MM.1S (cell line): Measurements from ENCODE around the gene TMEM161A.

Experiments used
- DNase-seq: peaks from one replicate; pipeline ENCODE4 v3.0.0-alpha.2; 2015
- H2AFZ ChIP-seq: fragments of 300-600 bp; sonication (generic); 2 replicates; pipeline ENCODE4 v1.6.0; 2016; ENCODE audit warnings: antibody characterized with exemption, low read length
- H3F3A ChIP-seq: fragments of 300-600 bp; sonication (generic); 2 replicates; pipeline ENCODE4 v1.6.1; 2016; ENCODE audit warnings: mild to moderate bottlenecking, antibody characterized with exemption, low read length, moderate library complexity, mixed read lengths; ENCODE audit not compliant: insufficient read depth
- H3K27ac ChIP-seq: fragments of 300-600 bp; sonication (generic); 2 replicates; pipeline ENCODE4 v1.5.1; 2016; ENCODE audit warnings: mild to moderate bottlenecking, low read length
- H3K27me3 ChIP-seq: fragments of 300-600 bp; sonication (generic); replicated peaks from 2 replicates; pipeline ENCODE4 v1.6.0; 2016; ENCODE audit warnings: low read length; ENCODE audit not compliant: insufficient read depth
- H3K36me3 ChIP-seq: fragments of 300-600 bp; sonication (generic); replicated peaks from 2 replicates; pipeline ENCODE4 v1.6.1; 2016; ENCODE audit warnings: mild to moderate bottlenecking, low read length, mixed read lengths; ENCODE audit not compliant: insufficient read depth
- H3K4me1 ChIP-seq: fragments of 300-600 bp; sonication (generic); 2 replicates; pipeline ENCODE4 v1.6.1; 2016; ENCODE audit warnings: low read length, mixed read lengths
- H3K4me2 ChIP-seq: fragments of 300-600 bp; sonication (generic); 2 replicates; pipeline ENCODE4 v1.6.0; 2016; ENCODE audit warnings: low read depth, low read length
- H3K4me3 ChIP-seq: fragments of 300-600 bp; sonication (generic); 2 replicates; pipeline ENCODE4 v1.5.1; 2016; ENCODE audit warnings: low read length, mixed read lengths
- H3K79me2 ChIP-seq: fragments of 300-600 bp; sonication (generic); 2 replicates; pipeline ENCODE4 v1.6.1; 2016; ENCODE audit warnings: mixed run types, low read length, mixed read lengths
- H3K9ac ChIP-seq: fragments of 300-600 bp; sonication (generic); 2 replicates; pipeline ENCODE4 v1.6.1; 2016; ENCODE audit warnings: low read length, mixed read lengths
- H3K9me2 ChIP-seq: fragments of 300-600 bp; sonication (generic); replicated peaks from 2 replicates; pipeline ENCODE4 v1.6.1; 2016; ENCODE audit warnings: mild to moderate bottlenecking, low read length, mixed read lengths; ENCODE audit not compliant: insufficient read depth
- H3K9me3 ChIP-seq: fragments of 300-600 bp; sonication (generic); replicated peaks from 2 replicates; pipeline ENCODE4 v1.6.1; 2016; ENCODE audit warnings: mild to moderate bottlenecking, low read length, mixed read lengths; ENCODE audit not compliant: insufficient read depth
- H4K20me1 ChIP-seq: fragments of 300-600 bp; sonication (generic); 2 replicates; pipeline ENCODE4 v1.6.1; 2016; ENCODE audit warnings: mild to moderate bottlenecking, low read length, moderate library complexity, mixed read lengths; ENCODE audit not compliant: insufficient read depth
- CTCF ChIP-seq: fragments of 300-600 bp; sonication (generic); IDR thresholded peaks from 2 replicates; pipeline ENCODE4 v1.5.1; 2016; ENCODE audit warnings: antibody characterized with exemption, low read length, mixed read lengths
- EZH2 ChIP-seq: fragments of 300-600 bp; sonication (generic); optimal IDR thresholded peaks from 2 replicates; pipeline ENCODE3; 2017; ENCODE audit warnings: low read depth, mild to moderate bottlenecking, antibody characterized with exemption, low read length, mixed read lengths
- EZH2phosphoT487 ChIP-seq: fragments of 300-600 bp; sonication (generic); IDR thresholded peaks from 2 replicates; pipeline ENCODE4 v1.6.1; 2018; ENCODE audit warnings: antibody characterized with exemption, low read length

Gene TMEM161A

GRCh38 chr19:19123386-19123785 is 14.9 kb downstream of the TMEM161A start:
- TF ChIP-seq EZH2 (no peak), CTCF (no peak), EZH2phosphoT487 (no peak)
- Histone ChIP-seq H3K9me3 (no peaks in the 10 kb centered on the region), H3K27me3 (no peaks in the 10 kb centered on the region), H3K27ac (no peak overlapping the region), H3K36me3 (no peaks in the 10 kb centered on the region), H3F3A (no peaks in the 10 kb centered on the region), H3K79me2 (no peaks in the 10 kb centered on the region), H3K9me2 (no peaks in the 10 kb centered on the region), H3K4me3 (no peak overlapping the region), H2AFZ (no peak overlapping the region), H3K9ac (no peak overlapping the region), H3K4me2 (no peak overlapping the region), H3K4me1 (no peaks in the 10 kb centered on the region), H4K20me1 (no peaks in the 10 kb centered on the region)
- DNase-seq: no peak

DNA sequence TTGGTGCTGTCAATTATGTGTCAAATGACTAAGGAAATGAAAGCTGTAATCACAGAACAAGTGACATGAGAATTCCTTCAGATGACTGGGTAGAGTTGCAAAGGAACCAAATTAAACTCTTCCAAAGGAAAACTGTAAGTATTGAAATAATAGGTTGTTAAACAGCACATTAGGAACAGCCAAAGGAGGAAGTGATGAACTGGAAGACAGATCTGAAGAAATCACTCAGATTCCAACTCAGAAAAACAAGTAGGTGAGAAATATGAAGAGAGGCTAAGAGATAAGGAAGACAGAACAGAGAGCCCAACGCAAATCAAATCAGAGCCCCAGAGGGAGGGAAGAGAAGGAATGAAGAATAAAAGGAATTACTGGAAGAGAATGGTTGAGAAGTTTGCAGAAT is 15.4 kb downstream of the TMEM161A start:
- TF ChIP-seq CTCF: no peak
- TF ChIP-seq EZH2phosphoT487: no peak
- TF ChIP-seq EZH2: no peak
- Histone ChIP-seq H3K9me3 (no peaks in the 10 kb centered on the region), H3K27ac (no peak overlapping the region), H4K20me1 (no peaks in the 10 kb centered on the region), H3K27me3 (no peaks in the 10 kb centered on the region), H3K4me1 (no peaks in the 10 kb centered on the region), H3K9ac (no peak overlapping the region), H3K9me2 (no peaks in the 10 kb centered on the region), H3K4me3 (no peak overlapping the region), H3F3A (no peaks in the 10 kb centered on the region), H3K79me2 (no peaks in the 10 kb centered on the region), H2AFZ (no peak overlapping the region), H3K4me2 (no peak overlapping the region), H3K36me3 (no peaks in the 10 kb centered on the region)
- DNase-seq: no peak

- H3K9ac ChIP-seq: no peak overlapping the region
- H3K9me2 ChIP-seq: no peaks in the 10 kb centered on the region
- no peaks in the 10 kb centered on the region for H4K20me1 ChIP-seq
- H2AFZ ChIP-seq: no peak overlapping the region
- no peaks in the 10 kb centered on the region for H3K9me3 ChIP-seq
- H3K4me2 ChIP-seq: no peak overlapping the region
- H3K27me3 ChIP-seq: no peaks in the 10 kb centered on the region
- no peak overlapping the region for H3K4me3 ChIP-seq
- no peaks in the 10 kb centered on the region for H3F3A ChIP-seq
- H3K4me1 ChIP-seq: no peaks in the 10 kb centered on the region
- DNase-seq: no peak
- no peaks in the 10 kb centered on the region for H3K36me3 ChIP-seq
- H3K79me2 ChIP-seq: no peaks in the 10 kb centered on the region
- no peak for TF ChIP-seq CTCF
- no peak for TF ChIP-seq EZH2
- no peak for TF ChIP-seq EZH2phosphoT487
- no peak overlapping the region for H3K27ac ChIP-seq
Observed at GRCh38 chr19:19121371-19121770, 16.9 kb downstream of the TMEM161A start.
